Measurements from ENCODE around the gene NAA38.
"Not testable (repeated sequence)": the region's sequence is repeated elsewhere in the genome, so short reads cannot be mapped to it uniquely, and the experiment has no call there.

NAA38 gene

GRCh38 chr17:7823581-7824001 is 33.8 kb downstream of the NAA38 start:
- no peak for DNase-seq

GRCh38 chr17:7822126-7822525 is 35.2 kb downstream of the NAA38 start:
- no peak for TF ChIP-seq POLR2A (IDR thresholded peaks at IDR 0.05; ENCODE audit: low read length)
- no peak for TF ChIP-seq GATA1 (IDR thresholded peaks at IDR 0.05; ENCODE audit: low read depth, low read length)
- no peak for DNase-seq

More at GRCh38 chr17:7823581-7824001, 33.8 kb downstream of the NAA38 start:
- TF ChIP-seq POLR2A (IDR thresholded peaks at IDR 0.05; ENCODE audit: low read length) (no peak), GATA1 (IDR thresholded peaks at IDR 0.05; ENCODE audit: low read depth, low read length) (no peak)

- DNase-seq, result no peak
- TF ChIP-seq GATA1 (IDR thresholded peaks at IDR 0.05; ENCODE audit: low read depth, low read length) (no peak), POLR2A (IDR thresholded peaks at IDR 0.05; ENCODE audit: low read length) (no peak)
Observed at GRCh38 chr17:7820231-7820630, 37.1 kb downstream of the NAA38 start.

- no peak for TF ChIP-seq GATA1 (IDR thresholded peaks at IDR 0.05; ENCODE audit: low read depth, low read length)
- TF ChIP-seq POLR2A (IDR thresholded peaks at IDR 0.05; ENCODE audit: low read length), result no peak
- no peak for DNase-seq
Observed at GRCh38 chr17:7818746-7819645, 38.4 kb downstream of the NAA38 start.

- TF ChIP-seq POLR2A (IDR thresholded peaks at IDR 0.05; ENCODE audit: low read length) (no peak), GATA1 (IDR thresholded peaks at IDR 0.05; ENCODE audit: low read depth, low read length) (no peak)
- no peak for DNase-seq
Observed at GRCh38 chr17:7818026-7818425, 39.3 kb downstream of the NAA38 start.

- no peak for DNase-seq
- TF ChIP-seq GATA1 (IDR thresholded peaks at IDR 0.05; ENCODE audit: low read depth, low read length), result no peak
- TF ChIP-seq POLR2A (IDR thresholded peaks at IDR 0.05; ENCODE audit: low read length), result no peak
Observed at GRCh38 chr17:7817643-7817964, 39.8 kb downstream of the NAA38 start.

GRCh38 chr17:7816926-7817642 is 40.3 kb downstream of the NAA38 start:
- no peak for TF ChIP-seq POLR2A (IDR thresholded peaks at IDR 0.05; ENCODE audit: low read length)
- TF ChIP-seq GATA1 (IDR thresholded peaks at IDR 0.05; ENCODE audit: low read depth, low read length), result no peak
- no peak for DNase-seq

- TF ChIP-seq POLR2A (IDR thresholded peaks at IDR 0.05; ENCODE audit: low read length), result no peak
- no peak for TF ChIP-seq GATA1 (IDR thresholded peaks at IDR 0.05; ENCODE audit: low read depth, low read length)
- DNase-seq, result no peak
Observed at GRCh38 chr17:7814969-7815368, 42.4 kb downstream of the NAA38 start.

GRCh38 chr17:7811251-7811650 is 46.1 kb downstream of the NAA38 start:
- TF ChIP-seq GATA1 (IDR thresholded peaks at IDR 0.05; ENCODE audit: low read depth, low read length), result no peak
- no peak for TF ChIP-seq POLR2A (IDR thresholded peaks at IDR 0.05; ENCODE audit: low read length)
- no peak for DNase-seq

GRCh38 chr17:7809791-7810343 is 47.5 kb downstream of the NAA38 start:
- DNase-seq, result not testable (repeated sequence)

- TF ChIP-seq GATA1 (IDR thresholded peaks at IDR 0.05; ENCODE audit: low read depth, low read length), result no peak
- no peak for TF ChIP-seq POLR2A (IDR thresholded peaks at IDR 0.05; ENCODE audit: low read length)
- DNase-seq, result no peak
Observed at GRCh38 chr17:7809086-7809790, 48.1 kb downstream of the NAA38 start.

- DNase-seq, result no peak
- TF ChIP-seq POLR2A (IDR thresholded peaks at IDR 0.05; ENCODE audit: low read length), result no peak
- TF ChIP-seq GATA1 (IDR thresholded peaks at IDR 0.05; ENCODE audit: low read depth, low read length), result no peak
Observed at GRCh38 chr17:7807206-7807605, 50.2 kb downstream of the NAA38 start.
